Activated B cell treated with CpG ODN at 0.5 μM for 24 hours (primary cell): ENCODE data around the gene SMPD3. TPM values are rescaled to one million over a fixed set of nuclear protein-coding genes. Genes with fewer than 3 reads are reported as not detected.
A peak's percentile ranks its signal among the peaks of the same experiment; 100 is the strongest.

Source experiments
- ATAC-seq: fragments of 200-7000 bp; cut with Tn5 transposase; one replicate; pipeline ENCODE4 v1.10.0; 2021; ENCODE audit warnings: low read depth, mild to moderate bottlenecking, moderate library complexity
- CTCF ChIA-PET: fragments of 350-600 bp; sonication (Branson Sonifier 250); formaldehyde crosslinking; loops from one replicate; lab custom pipeline; 2021; ENCODE audit warnings: antibody characterized with exemption; lab: Charles Lee
- POLR2A ChIA-PET: fragments of 350-600 bp; sonication (Branson Sonifier 250); formaldehyde crosslinking; loops from one replicate; lab custom pipeline; 2021; ENCODE audit warnings: antibody characterized with exemption; lab: Charles Lee
- DNase-seq: peaks from one replicate; pipeline ENCODE4 v3.0.0; 2022
- H3K27ac Mint-ChIP-seq: one replicate; pipeline ENCODE4 v1.8.0; 2020; ENCODE audit warnings: mixed read lengths
- H3K27me3 Mint-ChIP-seq: one replicate; pipeline ENCODE4 v1.8.0; 2021; ENCODE audit warnings: mixed read lengths
- H3K36me3 Mint-ChIP-seq: one replicate; pipeline ENCODE4 v1.8.0; 2021; ENCODE audit warnings: low read depth, mixed read lengths
- H3K4me1 Mint-ChIP-seq: one replicate; pipeline ENCODE4 v1.8.0; 2021; ENCODE audit warnings: mixed read lengths
- H3K4me3 Mint-ChIP-seq: one replicate; pipeline ENCODE4 v1.8.0; 2020; ENCODE audit warnings: mild to moderate bottlenecking, mixed read lengths
- H3K9me3 Mint-ChIP-seq: one replicate; pipeline ENCODE4 v1.8.0; 2020; ENCODE audit warnings: mixed read lengths
- CTCF ChIP-seq: fragments of 200-600 bp; IDR thresholded peaks from one replicate; pipeline ENCODE4 v1.8.0; 2022; ENCODE audit warnings: antibody characterized with exemption, mild to moderate bottlenecking
- intact Hi-C: fragments of 100-400 bp; cut with micrococcal nuclease; formaldehyde crosslinking; loops from one replicate; pipeline ENCODE4 v1.15.1; 2024
- total RNA-seq: library from RNA; stranded (reverse); gene quantifications from 2 replicates; pipeline ENCODE4 v1.2.3, GENCODE V29; 2022

The SMPD3 gene
- total RNA-seq, 1 donor from 2014 or later, result 0.35 TPM

GRCh38 chr16:68470461-68471150 lies 22.3 kb upstream of the SMPD3 start:
- H3K4me3 Mint-ChIP-seq, result peak overlapping the region; percentile 80
- ATAC-seq (peak; percentile 92), DNase-seq (peak; percentile 40)
- peaks cover 58% of the 10 kb centered on the region for H3K4me1 Mint-ChIP-seq
- ChIA-PET CTCF (interaction anchor here (0.7 to 2.8 kb wide), 9 partner anchors 10 to 104 kb away, joined by 3 to 13 read pairs (median 4); no protein-coding TSS in a partner anchor), POLR2A (interaction anchor here (0.7 to 2.0 kb wide), 6 partner anchors 19 to 386 kb away, joined by 3 to 9 read pairs (median 6); partner anchors contain the start of gene SMPD3)
- no peaks in the 10 kb centered on the region for H3K9me3 Mint-ChIP-seq
- no peak for TF ChIP-seq CTCF
- peak overlapping the region; percentile 98 for H3K27ac Mint-ChIP-seq
- H3K27me3 Mint-ChIP-seq, result no peaks in the 10 kb centered on the region
- no peaks in the 10 kb centered on the region for H3K36me3 Mint-ChIP-seq
- intact Hi-C loops, result loop anchor here (1.0 to 2.0 kb wide), 3 partner anchors 22 to 52 kb away; partner anchors contain the start of gene SMPD3

- Mint-ChIP-seq H3K4me3 (peak overlapping the region; percentile 80), H3K9me3 (no peaks in the 10 kb centered on the region), H3K4me1 (peaks cover 58% of the 10 kb centered on the region), H3K27ac (peak overlapping the region; percentile 98), H3K36me3 (no peaks in the 10 kb centered on the region), H3K27me3 (no peaks in the 10 kb centered on the region)
- POLR2A ChIA-PET, result interaction anchor here (0.7 to 2.0 kb wide), 8 partner anchors 19 to 1943 kb away, joined by 3 to 9 read pairs (median 6); partner anchors contain the start of genes ESRP2 and SMPD3
- TF ChIP-seq CTCF, result no peak
- CTCF ChIA-PET, result interaction anchor here (1.0 to 2.8 kb wide), 6 partner anchors 15 to 76 kb away, joined by 3 to 13 read pairs (median 5); no protein-coding TSS in a partner anchor
- DNase-seq, result no peak
- intact Hi-C loops, result loop anchor here (1.0 to 5.0 kb wide), 4 partner anchors 22 to 103 kb away; partner anchors contain the start of gene SMPD3
- peak; percentile 15 for ATAC-seq
Measured at GRCh38 chr16:68469796-68470460, 21.6 kb upstream of the SMPD3 start.

DNA sequence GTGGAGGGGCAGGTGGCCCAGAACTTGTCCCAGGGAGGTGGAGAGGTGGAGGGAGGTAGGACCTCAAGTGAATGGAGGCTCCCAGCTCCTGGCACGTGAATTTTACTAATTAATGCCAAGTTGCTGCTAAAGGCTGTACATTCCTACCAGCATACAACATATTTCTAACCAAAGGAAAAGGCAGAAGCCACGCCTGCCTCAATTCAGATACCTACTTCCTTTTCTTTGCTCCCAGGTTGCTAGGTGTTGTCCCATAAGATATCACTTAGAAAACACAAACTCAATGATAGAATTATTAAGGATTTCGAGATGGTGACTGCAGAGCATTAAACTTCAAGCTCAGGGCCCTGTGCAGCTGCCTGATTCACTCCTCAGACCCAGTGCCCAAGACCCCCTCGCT lies 20.5 kb upstream of the SMPD3 start:
- H3K27me3 Mint-ChIP-seq, result no peaks in the 10 kb centered on the region
- no peak for TF ChIP-seq CTCF
- DNase-seq (no peak), ATAC-seq (no peak)
- peak overlapping the region; percentile 98 for H3K27ac Mint-ChIP-seq
- H3K9me3 Mint-ChIP-seq, result no peaks in the 10 kb centered on the region
- POLR2A ChIA-PET, result no interaction called here
- H3K36me3 Mint-ChIP-seq, result no peaks in the 10 kb centered on the region
- intact Hi-C loops, result loop anchor here (5.0 kb wide), 1 partner anchor 102 kb away; no protein-coding TSS in a partner anchor
- H3K4me1 Mint-ChIP-seq, result peaks cover 58% of the 10 kb centered on the region
- CTCF ChIA-PET, result interaction anchor here (2.8 kb wide), 1 partner anchor 52 kb away, joined by 13 read pairs; no protein-coding TSS in a partner anchor
- H3K4me3 Mint-ChIP-seq, result no peak overlapping the region

DNA sequence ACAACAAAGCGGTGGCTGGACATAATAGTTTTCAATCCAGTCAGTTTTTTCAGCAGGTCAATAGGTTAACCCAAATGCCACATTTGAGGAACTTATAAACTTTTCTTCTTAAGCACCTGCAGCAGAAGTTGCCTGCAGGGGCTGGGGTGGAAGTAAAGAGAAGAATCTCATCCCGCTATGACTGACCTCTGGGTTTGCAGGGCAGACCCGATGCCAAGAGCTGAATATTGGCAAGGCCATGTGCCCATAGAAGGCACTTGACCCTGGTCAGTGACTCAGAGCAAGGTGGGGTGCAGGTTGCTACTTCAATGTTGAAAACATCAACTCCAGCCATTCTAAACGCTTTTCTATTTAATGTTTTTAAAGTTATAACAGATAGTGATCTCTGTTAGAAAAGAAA lies 17.9 kb upstream of the SMPD3 start:
- peaks cover 2% of the 10 kb centered on the region for H3K27me3 Mint-ChIP-seq
- CTCF ChIA-PET, result interaction anchor here (0.6 to 1.2 kb wide), 3 partner anchors 15 to 55 kb away, joined by 3 read pairs; no protein-coding TSS in a partner anchor

More for the DNA sequence above, 17.9 kb upstream of the SMPD3 start:
- POLR2A ChIA-PET, result no interaction called here
- no peak for TF ChIP-seq CTCF
- Mint-ChIP-seq H3K4me1 (peaks cover 44% of the 10 kb centered on the region), H3K9me3 (peaks cover 6% of the 10 kb centered on the region), H3K4me3 (no peak overlapping the region), H3K36me3 (no peaks in the 10 kb centered on the region), H3K27ac (no peak overlapping the region)
- no peak for ATAC-seq
- intact Hi-C loops, result loop anchor here (5.0 kb wide), 1 partner anchor 99 kb away; no protein-coding TSS in a partner anchor
- DNase-seq, result no peak
